ENCODE results near the gene BAIAP2. TPM values are rescaled to one million over a fixed set of nuclear protein-coding genes. Genes with fewer than 3 reads are reported as not detected.
A peak's percentile ranks its signal among the peaks of the same experiment; 100 is the strongest.

BAIAP2 gene
- total and polyA plus RNA-seq, 2 of the 13 experiments (the other 11 are each of a cell fraction or from before 2014, with no cell fraction given): 22.5 to 24.0 TPM

DNA sequence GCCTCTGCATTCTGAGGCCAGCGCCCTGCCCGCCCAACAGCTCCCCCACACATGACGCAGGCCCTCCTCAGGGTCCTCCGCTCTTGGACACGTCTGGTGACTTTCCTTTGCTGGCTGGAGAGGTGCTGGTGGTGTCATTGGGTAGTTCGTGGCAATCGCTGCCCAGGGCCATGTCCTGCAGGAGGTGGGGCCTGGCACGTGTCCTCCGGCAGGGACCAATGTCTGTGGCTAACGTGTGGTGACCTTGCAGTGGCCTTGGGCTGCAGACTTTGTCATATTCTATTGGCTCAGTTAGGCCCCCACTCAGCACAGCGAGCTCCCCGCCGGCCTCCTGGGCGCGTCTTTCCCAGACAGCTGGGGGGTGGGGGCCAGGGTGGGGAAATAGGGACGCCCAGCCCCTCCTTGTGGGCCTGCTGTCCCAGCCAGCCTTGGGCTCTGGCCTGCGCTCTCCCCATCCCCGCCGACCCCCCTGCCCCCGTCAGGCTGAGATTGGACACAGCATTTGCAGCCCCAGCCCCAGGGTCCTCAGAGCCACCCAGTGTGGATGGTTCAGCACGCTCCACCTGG, 78.3 kb downstream of the BAIAP2 start (continued):
- TF ChIP-seq, protein P1, sequence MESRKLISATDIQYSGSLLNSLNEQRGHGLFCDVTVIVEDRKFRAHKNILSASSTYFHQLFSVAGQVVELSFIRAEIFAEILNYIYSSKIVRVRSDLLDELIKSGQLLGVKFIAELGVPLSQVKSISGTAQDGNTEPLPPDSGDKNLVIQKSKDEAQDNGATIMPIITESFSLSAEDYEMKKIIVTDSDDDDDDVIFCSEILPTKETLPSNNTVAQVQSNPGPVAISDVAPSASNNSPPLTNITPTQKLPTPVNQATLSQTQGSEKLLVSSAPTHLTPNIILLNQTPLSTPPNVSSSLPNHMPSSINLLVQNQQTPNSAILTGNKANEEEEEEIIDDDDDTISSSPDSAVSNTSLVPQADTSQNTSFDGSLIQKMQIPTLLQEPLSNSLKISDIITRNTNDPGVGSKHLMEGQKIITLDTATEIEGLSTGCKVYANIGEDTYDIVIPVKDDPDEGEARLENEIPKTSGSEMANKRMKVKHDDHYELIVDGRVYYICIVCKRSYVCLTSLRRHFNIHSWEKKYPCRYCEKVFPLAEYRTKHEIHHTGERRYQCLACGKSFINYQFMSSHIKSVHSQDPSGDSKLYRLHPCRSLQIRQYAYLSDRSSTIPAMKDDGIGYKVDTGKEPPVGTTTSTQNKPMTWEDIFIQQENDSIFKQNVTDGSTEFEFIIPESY (CRISPR knock-in tag; IDR thresholded peaks at IDR 0.05): 0 out of 2 replicates have a peak, but pooled peaks have one; percentile 25
- TF ChIP-seq HNRNPH1 (optimal IDR thresholded peaks at IDR 0.05; ENCODE audit: low read depth, low read length) (no peak), PATZ1 (CRISPR knock-in tag; IDR thresholded peaks at IDR 0.05) (peak; percentile 77)

DNA sequence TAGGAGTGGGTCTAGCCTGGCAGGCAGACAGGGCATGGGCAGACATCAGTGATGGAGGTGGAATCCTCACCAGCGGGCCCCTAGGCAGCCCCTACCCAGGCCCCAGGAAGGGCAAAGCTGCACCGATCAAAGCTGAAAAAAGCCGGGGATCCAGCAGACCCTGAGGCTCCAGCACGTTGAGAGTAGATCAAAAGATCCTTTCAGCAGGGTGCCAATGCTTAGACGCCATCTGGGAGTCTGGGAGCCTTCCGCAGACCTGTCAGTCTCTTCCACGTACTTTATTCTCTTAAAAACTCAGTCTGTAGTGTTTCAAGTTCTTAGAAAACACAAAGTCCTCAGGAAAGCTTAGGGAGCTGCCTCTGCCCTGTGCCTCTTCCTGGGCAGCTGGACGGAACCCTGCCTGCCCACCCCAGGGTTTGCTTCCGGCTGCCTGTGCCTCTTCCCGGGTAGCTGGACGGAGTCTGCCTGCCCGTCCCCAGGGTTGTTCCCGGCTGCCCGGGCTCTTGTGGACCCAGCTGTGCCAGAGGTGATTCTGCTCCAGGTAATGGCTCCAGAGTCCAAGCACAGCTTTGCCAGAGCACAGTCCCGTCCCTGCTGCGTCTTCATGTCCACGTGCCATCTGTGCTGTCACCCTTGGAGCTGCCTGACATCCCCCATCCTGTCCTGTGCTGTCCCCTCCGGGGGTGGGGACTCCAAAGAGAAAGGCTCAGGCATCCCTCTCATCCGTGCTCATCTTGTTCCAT, 79.6 kb downstream of the BAIAP2 start:
- Histone ChIP-seq H3K36me3 (replicated peaks in 1 of 2; ENCODE audit: control insufficient read depth in 1 of 2, insufficient read depth in 2 of 2, low read length in 2 of 2) (peaks cover 0 to 2% of the 10 kb centered on the region in 2 experiments; a peak in 2 of 5 replicates), H3K4me1 (ENCODE audit: insufficient read depth, low read length) (peaks cover 7% of the 10 kb centered on the region; the same call in 1 of the 2 replicates), H3K27ac (ENCODE audit: extremely low read length, insufficient read depth, low read length) (no peak overlapping the region), H3K79me2 (ENCODE audit: insufficient read depth, low read length) (no peaks in the 10 kb centered on the region), H3K9ac (ENCODE audit: insufficient read depth, low read depth, low read length) (no peak overlapping the region), H2AFZ (ENCODE audit: low read length) (no peak overlapping the region), H3K4me3 (replicated peaks in 1 of 3; ENCODE audit: insufficient read depth in 1 of 3, low read depth in 2 of 3, low read length in 3 of 3) (no peak overlapping the region), H3K4me2 (ENCODE audit: low read depth, low read length) (no peak overlapping the region), H4K20me1 (ENCODE audit: insufficient read depth, low read length) (peaks cover 2% of the 10 kb centered on the region; the same call in 1 of the 2 replicates), H3K27me3 (ENCODE audit: control insufficient read depth in 1 of 2, insufficient read depth in 2 of 2, low read length in 2 of 2) (no peaks in the 10 kb centered on the region), H3K9me3 (ENCODE audit: low read length) (no peaks in the 10 kb centered on the region)
- ATAC-seq (no peak), DNase-seq (ENCODE audit: low spot score) (no peak), FAIRE-seq (no peak)
- POLR2A ChIA-PET: interaction anchor here (1.1 kb wide), 1 partner anchor 78 kb away, joined by 6 read pairs; no protein-coding TSS in a partner anchor
- WGBS (ENCODE audit: low lambda C conversion rate): 89% methylated on average over 13 of the region's 19 CpGs
- in situ Hi-C loops (cut with HindIII; ENCODE audit: extremely low pct_ligation_motif_present, low pct_unique_long_range_greater_than_20kb) (no loop called here), intact Hi-C loops (cut with micrococcal nuclease; ENCODE audit: unreplicated experiment) (no loop called here)
- CTCF ChIA-PET (ENCODE audit: low intra/inter-chr PET ratio, low total read pairs): no interaction called here
- BruUV-seq (replicated peaks): no TSS peak
- no peak for TF ChIP-seq ZNF496 (CRISPR knock-in tag; IDR thresholded peaks at IDR 0.05; ENCODE audit: insufficient replicate concordance)
- TF ChIP-seq ZBTB38 (CRISPR knock-in tag; IDR thresholded peaks at IDR 0.05): no peak
- TF ChIP-seq GABPA (IDR thresholded peaks at IDR 0.05; ENCODE audit: low read depth, low read length): no peak
- no peak for TF ChIP-seq GABPA (CRISPR knock-in tag; IDR thresholded peaks at IDR 0.05; ENCODE audit: low read depth)
- no peak for TF ChIP-seq ZNF782 (CRISPR knock-in tag; IDR thresholded peaks at IDR 0.05; ENCODE audit: borderline replicate concordance)
- no peak for TF ChIP-seq ZNF205 (CRISPR knock-in tag; IDR thresholded peaks at IDR 0.05)
- TF ChIP-seq DPF2 (CRISPR knock-in tag; IDR thresholded peaks at IDR 0.05; ENCODE audit: borderline replicate concordance, low read depth): no peak
- TF ChIP-seq GLMP (CRISPR knock-in tag; IDR thresholded peaks at IDR 0.05; ENCODE audit: borderline replicate concordance): no peak
- TF ChIP-seq TFDP2 (CRISPR knock-in tag; IDR thresholded peaks at IDR 0.05): no peak
- no peak for TF ChIP-seq ZNF331 (CRISPR knock-in tag; IDR thresholded peaks at IDR 0.05)
- no peak for TF ChIP-seq GTF3A (CRISPR knock-in tag; conservative IDR thresholded peaks at IDR 0.05)
- no peak for TF ChIP-seq ZNF543 (CRISPR knock-in tag; IDR thresholded peaks at IDR 0.05)
- no peak for TF ChIP-seq SALL2 (CRISPR knock-in tag; IDR thresholded peaks at IDR 0.05)
